Measurements from ENCODE around the gene SLC16A12.
"Not testable (repeated sequence)": the region's sequence is repeated elsewhere in the genome, so short reads cannot be mapped to it uniquely, and the experiment has no call there.

SLC16A12 gene

GRCh38 chr10:89414879-89415821, 120.2 kb downstream of the SLC16A12 start:
- peak; percentile 43 for DNase-seq

GRCh38 chr10:89414146-89414878, 121.1 kb downstream of the SLC16A12 start, which contains the start of gene IFIT5:
Gene IFIT5 (plus strand): TSS chr10:89414568. CDS start chr10:89414799, 231 bp downstream.
- peak; percentile 76 for DNase-seq

- DNase-seq, result no peak
These were observed 121.9 kb downstream of the SLC16A12 start for GRCh38 chr10:89413398-89413912.

GRCh38 chr10:89412276-89412675, 123.1 kb downstream of the SLC16A12 start:
- not testable (repeated sequence) for DNase-seq

GRCh38 chr10:89411135-89411534, 124.3 kb downstream of the SLC16A12 start:
- not testable (repeated sequence) for DNase-seq

- DNase-seq, result not testable (repeated sequence)
These were observed 124.8 kb downstream of the SLC16A12 start for GRCh38 chr10:89410551-89410950.

GRCh38 chr10:89409282-89409681, 126.1 kb downstream of the SLC16A12 start:
- DNase-seq, result not testable (repeated sequence)

- not testable (repeated sequence) for DNase-seq
These were observed 127.6 kb downstream of the SLC16A12 start for GRCh38 chr10:89407792-89408191.

GRCh38 chr10:89406178-89406577, 129.2 kb downstream of the SLC16A12 start:
- not testable (repeated sequence) for DNase-seq

- no peak for DNase-seq
These were observed 131.0 kb downstream of the SLC16A12 start for GRCh38 chr10:89404104-89405047.

- DNase-seq, result no peak
These were observed 132.4 kb downstream of the SLC16A12 start for GRCh38 chr10:89403043-89403442.

GRCh38 chr10:89399956-89400355, 135.4 kb downstream of the SLC16A12 start:
- no peak for DNase-seq

GRCh38 chr10:89398003-89398749, 137.2 kb downstream of the SLC16A12 start:
- DNase-seq, result no peak

- no peak for DNase-seq
These were observed 140.3 kb downstream of the SLC16A12 start for GRCh38 chr10:89395141-89395540.

GRCh38 chr10:89393898-89394297, 141.5 kb downstream of the SLC16A12 start:
- no peak for DNase-seq

GRCh38 chr10:89392974-89393373, 142.4 kb downstream of the SLC16A12 start:
- peak; percentile 49 for DNase-seq

GRCh38 chr10:89391907-89392756, 143.3 kb downstream of the SLC16A12 start, which contains the start of gene IFIT1:
Gene IFIT1 (plus strand): TSS chr10:89392623. CDS start chr10:89392713, 90 bp downstream.
- DNase-seq, result peak; percentile 91

- not testable (repeated sequence) for DNase-seq
These were observed 144.2 kb downstream of the SLC16A12 start for GRCh38 chr10:89391226-89391576.

GRCh38 chr10:89390476-89391225, 144.7 kb downstream of the SLC16A12 start:
- peak; percentile 70 for DNase-seq

GRCh38 chr10:89389254-89389653, 146.1 kb downstream of the SLC16A12 start:
- peak; percentile 71 for DNase-seq
